ENCODE results near the gene CCDC83. TPM values are rescaled to one million over a fixed set of nuclear protein-coding genes. Genes with fewer than 3 reads are reported as not detected.

CCDC83 gene
- not detected in 2 replicates for total RNA-seq

DNA sequence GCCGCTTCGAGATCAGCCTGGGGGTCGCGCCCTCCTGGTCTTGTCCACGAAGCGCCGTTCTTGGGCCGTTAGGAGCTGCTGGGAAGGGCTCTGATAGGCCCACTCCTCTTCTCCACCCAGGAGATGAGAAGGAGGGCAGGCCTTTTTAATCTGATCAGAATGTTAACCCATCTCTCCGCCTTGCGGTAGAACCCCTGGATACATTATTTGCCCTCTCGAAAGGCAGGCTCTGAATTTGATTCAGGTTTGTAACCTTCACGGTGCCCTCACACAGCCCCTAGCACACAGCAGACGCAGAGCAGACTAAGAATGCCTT lies at the start of gene CCDC83:
Gene CCDC83, plus strand, starts transcription at position 43 of the 316 bp plus-strand sequence. CDS start 9,741 bp downstream, outside the sequence.
- peak within 1 kb of the TSS; percentile 67 for H3K4me3 ChIP-seq (ENCODE audit: low read depth, low read length)
- DNase-seq (ENCODE audit: low read depth), result no peak
- TF ChIP-seq, protein P1, sequence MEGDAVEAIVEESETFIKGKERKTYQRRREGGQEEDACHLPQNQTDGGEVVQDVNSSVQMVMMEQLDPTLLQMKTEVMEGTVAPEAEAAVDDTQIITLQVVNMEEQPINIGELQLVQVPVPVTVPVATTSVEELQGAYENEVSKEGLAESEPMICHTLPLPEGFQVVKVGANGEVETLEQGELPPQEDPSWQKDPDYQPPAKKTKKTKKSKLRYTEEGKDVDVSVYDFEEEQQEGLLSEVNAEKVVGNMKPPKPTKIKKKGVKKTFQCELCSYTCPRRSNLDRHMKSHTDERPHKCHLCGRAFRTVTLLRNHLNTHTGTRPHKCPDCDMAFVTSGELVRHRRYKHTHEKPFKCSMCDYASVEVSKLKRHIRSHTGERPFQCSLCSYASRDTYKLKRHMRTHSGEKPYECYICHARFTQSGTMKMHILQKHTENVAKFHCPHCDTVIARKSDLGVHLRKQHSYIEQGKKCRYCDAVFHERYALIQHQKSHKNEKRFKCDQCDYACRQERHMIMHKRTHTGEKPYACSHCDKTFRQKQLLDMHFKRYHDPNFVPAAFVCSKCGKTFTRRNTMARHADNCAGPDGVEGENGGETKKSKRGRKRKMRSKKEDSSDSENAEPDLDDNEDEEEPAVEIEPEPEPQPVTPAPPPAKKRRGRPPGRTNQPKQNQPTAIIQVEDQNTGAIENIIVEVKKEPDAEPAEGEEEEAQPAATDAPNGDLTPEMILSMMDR (IDR thresholded peaks at IDR 0.05; ENCODE audit: insufficient read depth, low read depth, low read length), result no peak

DNA sequence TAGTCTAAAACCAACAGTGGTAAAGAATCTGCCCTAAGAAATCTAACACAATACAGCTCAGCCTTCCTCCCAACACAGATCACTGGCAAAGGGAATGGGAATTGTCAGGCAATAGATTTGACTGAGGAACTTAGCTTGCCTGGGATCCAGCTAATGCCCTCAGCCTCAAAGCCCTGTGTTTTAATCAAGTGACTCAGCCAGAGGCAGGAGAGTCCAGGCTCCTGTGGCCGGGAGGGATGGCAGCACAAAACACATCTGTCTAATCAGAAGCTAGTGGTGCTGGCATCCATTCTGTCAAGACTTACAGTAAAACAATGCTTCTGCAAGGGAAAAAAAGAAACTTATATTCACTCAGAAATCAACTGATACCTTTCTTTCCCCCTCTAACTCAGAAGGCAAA lies 49.8 kb upstream of the CCDC83 start:
- TF ChIP-seq, protein P1 (IDR thresholded peaks at IDR 0.05; ENCODE audit: insufficient read depth, low read depth, low read length), result no peak
- H3K4me3 ChIP-seq (ENCODE audit: low read depth, low read length), result no peak overlapping the region
- no peak for DNase-seq (ENCODE audit: low read depth)

DNA sequence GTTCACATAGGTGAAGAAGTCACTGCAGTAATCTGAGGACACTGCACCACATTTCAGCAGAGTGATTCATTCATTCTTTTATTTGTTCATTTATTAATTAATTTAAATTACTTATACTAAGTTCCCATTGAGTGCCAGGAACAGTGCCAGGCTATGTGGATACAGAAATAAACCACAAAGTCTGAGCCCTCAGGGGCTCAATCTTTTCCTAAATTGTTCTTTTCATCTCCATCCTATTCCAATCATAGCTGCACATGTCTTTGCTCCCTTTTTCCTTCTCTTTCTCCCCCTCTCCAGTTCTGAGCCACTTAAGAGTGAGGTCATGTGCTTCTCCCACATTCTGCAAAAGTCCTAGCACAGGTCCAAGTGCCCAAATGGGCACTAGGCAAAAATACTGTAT lies 49.2 kb upstream of the CCDC83 start:
- no peak overlapping the region for H3K4me3 ChIP-seq (ENCODE audit: low read depth, low read length)
- DNase-seq (ENCODE audit: low read depth), result no peak
- TF ChIP-seq, protein P1 (IDR thresholded peaks at IDR 0.05; ENCODE audit: insufficient read depth, low read depth, low read length), result no peak

DNA sequence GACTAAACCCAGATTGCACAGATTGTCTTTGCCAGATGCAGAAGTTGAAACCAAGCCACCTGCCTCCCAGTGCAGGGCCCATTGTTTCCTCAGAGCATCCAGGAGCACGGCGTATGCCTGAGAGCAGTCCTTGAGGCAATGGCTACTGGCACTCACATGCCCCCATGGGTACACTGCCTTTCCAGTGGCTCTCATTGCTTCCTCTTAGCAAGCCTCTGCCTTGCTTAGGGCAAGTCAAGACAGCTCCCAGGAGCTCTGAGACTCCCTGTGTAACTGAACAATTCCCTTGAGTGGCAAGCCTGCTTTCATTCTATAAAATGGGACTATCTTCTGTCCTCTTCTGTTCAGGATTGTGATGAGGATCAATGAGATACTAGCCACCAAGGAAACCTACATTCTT lies 48.3 kb upstream of the CCDC83 start:
- TF ChIP-seq, protein P1 (IDR thresholded peaks at IDR 0.05; ENCODE audit: insufficient read depth, low read depth, low read length), result no peak
- no peak overlapping the region for H3K4me3 ChIP-seq (ENCODE audit: low read depth, low read length)
- DNase-seq (ENCODE audit: low read depth), result no peak

DNA sequence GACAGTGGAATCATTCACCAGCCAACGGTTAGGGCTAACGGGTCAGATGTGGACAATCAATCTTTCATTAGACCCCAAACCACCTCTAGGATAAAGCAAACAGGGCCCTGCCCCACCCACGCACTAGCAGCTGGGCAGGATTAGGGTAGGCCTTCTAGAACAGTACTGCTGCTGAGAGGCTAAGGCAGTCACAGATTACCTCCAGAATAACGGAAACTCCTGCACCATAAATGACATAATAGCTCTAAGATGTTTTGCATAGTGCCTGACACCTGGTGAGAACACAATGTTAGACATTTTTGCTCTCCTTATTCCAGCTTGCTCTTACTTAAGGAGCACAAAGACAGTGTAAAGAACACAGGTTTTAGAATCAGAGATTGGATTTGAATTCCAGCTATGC lies 46.0 kb upstream of the CCDC83 start:
- TF ChIP-seq, protein P1 (IDR thresholded peaks at IDR 0.05; ENCODE audit: insufficient read depth, low read depth, low read length), result no peak

DNA sequence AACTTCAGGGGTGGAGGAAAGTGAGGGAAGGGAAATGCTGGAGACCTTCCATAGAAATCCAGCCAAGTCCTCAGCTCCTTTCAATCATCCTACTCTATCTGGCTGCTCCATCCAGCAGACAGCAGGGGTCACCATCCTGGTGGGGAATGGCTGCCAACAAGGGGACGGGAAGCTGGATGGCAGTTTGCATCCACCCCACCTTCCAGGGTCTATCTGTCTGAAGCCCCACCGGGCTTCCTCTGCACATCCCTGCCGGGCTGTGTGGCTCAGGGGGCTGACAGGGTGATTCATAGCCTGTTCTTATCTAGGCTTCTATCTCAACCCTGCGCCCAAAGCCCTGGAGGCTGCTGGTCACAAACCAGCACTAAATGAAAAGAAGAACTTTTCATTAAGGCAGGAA lies 45.3 kb upstream of the CCDC83 start:
- DNase-seq (ENCODE audit: low read depth), result no peak
- TF ChIP-seq, protein P1 (IDR thresholded peaks at IDR 0.05; ENCODE audit: insufficient read depth, low read depth, low read length), result peak; percentile 27
- peak overlapping the region; percentile 66 for H3K4me3 ChIP-seq (ENCODE audit: low read depth, low read length)

More for the DNA sequence above, 46.0 kb upstream of the CCDC83 start:
- DNase-seq (ENCODE audit: low read depth), result no peak
- no peak overlapping the region for H3K4me3 ChIP-seq (ENCODE audit: low read depth, low read length)

DNA sequence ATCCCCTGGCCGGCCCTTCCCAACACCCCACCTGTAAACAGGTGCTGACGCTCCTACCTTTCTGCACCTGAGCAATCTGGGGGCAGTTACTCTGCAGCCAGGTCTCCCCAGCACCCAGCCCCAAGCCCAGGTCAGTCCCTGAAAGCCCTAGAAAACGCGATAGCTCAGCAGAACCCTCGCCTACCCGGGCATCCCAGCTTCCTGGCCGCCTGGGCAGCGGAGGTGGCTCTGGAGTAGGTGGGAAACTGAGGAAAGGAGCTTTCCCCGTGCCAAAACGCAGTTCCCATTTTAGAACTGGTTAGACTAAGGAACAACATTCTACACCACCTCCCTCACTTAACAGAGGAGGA lies 44.7 kb upstream of the CCDC83 start:
- H3K4me3 ChIP-seq (ENCODE audit: low read depth, low read length), result peak overlapping the region; percentile 66
- TF ChIP-seq, protein P1 (IDR thresholded peaks at IDR 0.05; ENCODE audit: insufficient read depth, low read depth, low read length), result no peak
- DNase-seq (ENCODE audit: low read depth), result no peak
